B cell (primary cell): Measurements from ENCODE around the gene C1QL1. TPM values are rescaled to one million over a fixed set of nuclear protein-coding genes. Genes with fewer than 3 reads are reported as not detected.

Source experiments
- ATAC-seq: fragments of 200-7000 bp; cut with Tn5 transposase; one replicate; pipeline ENCODE4 v1.10.0; 2021; ENCODE audit warnings: low read depth, mild to moderate bottlenecking, moderate number of reproducible peaks, moderate library complexity
- CTCF ChIA-PET: fragments of 350-600 bp; sonication (Branson Sonifier 250); formaldehyde crosslinking; loops from one replicate; lab custom pipeline; 2021; ENCODE audit warnings: antibody characterized with exemption, inconsistent platforms; lab: Charles Lee
- POLR2A ChIA-PET: fragments of 350-600 bp; sonication (Branson Sonifier 250); formaldehyde crosslinking; loops from one replicate; lab custom pipeline; 2021; ENCODE audit warnings: antibody characterized with exemption; lab: Charles Lee
- DNase-seq: peaks from one replicate; pipeline ENCODE4 v3.0.0; 2013
- H2AFZ ChIP-seq: 2 replicates; pipeline ENCODE4 v1.6.1; 2012; ENCODE audit warnings: mild to moderate bottlenecking, low read depth, low read length; ENCODE audit not compliant: insufficient read depth, poor library complexity, severe bottlenecking
- H3K27ac ChIP-seq, 2 donors: 1 replicate in 1 of 2; 2 replicates in 1 of 2; pipeline ENCODE4 v1.5.1; 2012 to 2013; ENCODE audit warnings: low read length in 2 of 2, mild to moderate bottlenecking in 2 of 2, moderate library complexity in 1 of 2
- H3K27me3 ChIP-seq, 4 experiments: fragments of 200-600 bp in 1 of 4; sonication (generic) in 1 of 4; replicated peaks in 1 of 4; 1 replicate in 2 of 4; 2 replicates in 2 of 4; pipeline versions ENCODE4 v1.6.1 to v1.7.0; 2013 to 2016; ENCODE audit warnings: low read length in 3 of 4, mild to moderate bottlenecking in 2 of 4, mixed read lengths in 1 of 4, moderate library complexity in 1 of 4; ENCODE audit not compliant: insufficient read depth in 4 of 4, control insufficient read depth in 3 of 4; ENCODE audit errors: control extremely low read depth in 1 of 4
- H3K36me3 ChIP-seq, 2 experiments: replicated peaks in 1 of 2; 1 replicate in 1 of 2; 2 replicates in 1 of 2; pipeline versions ENCODE4 v1.6.1 to v1.7.1; 2013; ENCODE audit warnings: low read length in 1 of 2; ENCODE audit not compliant: insufficient read depth in 2 of 2, control insufficient read depth in 1 of 2; ENCODE audit errors: control extremely low read depth in 1 of 2, extremely low read depth in 1 of 2
- H3K4me1 ChIP-seq, 2 donors: fragments of 200-600 bp in 1 of 2; sonication (generic) in 1 of 2; 1 replicate in 1 of 2; 2 replicates in 1 of 2; pipeline versions ENCODE4 v1.5.1 to v1.6.1; 2013 to 2017; ENCODE audit warnings: low read length in 2 of 2; ENCODE audit not compliant: control insufficient read depth in 2 of 2, insufficient read depth in 2 of 2
- H3K4me2 ChIP-seq: replicated peaks from 2 replicates; pipeline ENCODE3; 2012; ENCODE audit warnings: mild to moderate bottlenecking, low read depth, low read length; ENCODE audit not compliant: poor library complexity, severe bottlenecking
- H3K4me3 ChIP-seq, 5 experiments: fragments of 200-600 bp in 1 of 5; sonication (generic) in 1 of 5; 1 replicate in 3 of 5; 2 replicates in 2 of 5; pipeline versions ENCODE4 v1.5.1 to v1.7.0; 2011 to 2016; ENCODE audit warnings: low read length in 4 of 5, mild to moderate bottlenecking in 4 of 5, low read depth in 2 of 5, control low read depth in 1 of 5, moderate library complexity in 1 of 5; ENCODE audit not compliant: insufficient read depth in 1 of 5; ENCODE audit errors: control extremely low read depth in 1 of 5, extremely low read depth in 1 of 5
- H3K79me2 ChIP-seq: fragments of 200-600 bp; sonication (generic); one replicate; pipeline ENCODE4 v1.6.0; 2016; ENCODE audit warnings: low read length; ENCODE audit not compliant: control insufficient read depth, insufficient read depth
- H3K9ac ChIP-seq: fragments of 200-600 bp; sonication (generic); 2 replicates; pipeline ENCODE4 v1.6.1; 2017; ENCODE audit warnings: mild to moderate bottlenecking, low read length, moderate library complexity
- H3K9me3 ChIP-seq, 3 donors: one replicate each; pipeline versions ENCODE4 v1.6.1 to v1.7.1; 2013; ENCODE audit warnings: low read length in 2 of 3; ENCODE audit not compliant: control insufficient read depth in 2 of 3, insufficient read depth in 1 of 3; ENCODE audit errors: control extremely low read depth in 1 of 3
- H4K20me1 ChIP-seq: 2 replicates; pipeline ENCODE4 v1.6.0; 2012; ENCODE audit warnings: mild to moderate bottlenecking, low read length; ENCODE audit not compliant: insufficient read depth, control insufficient read depth, poor library complexity, severe bottlenecking
- H3K27ac Mint-ChIP-seq: one replicate; pipeline ENCODE4 v1.8.0; 2021; ENCODE audit warnings: mixed read lengths
- H3K27me3 Mint-ChIP-seq: one replicate; pipeline ENCODE4 v1.8.0; 2021; ENCODE audit warnings: mixed read lengths
- H3K4me1 Mint-ChIP-seq: one replicate; pipeline ENCODE4 v1.8.0; 2021; ENCODE audit warnings: mixed read lengths
- H3K4me3 Mint-ChIP-seq: one replicate; pipeline ENCODE4 v1.8.0; 2021; ENCODE audit warnings: mixed read lengths
- H3K9me3 Mint-ChIP-seq: one replicate; pipeline ENCODE4 v1.8.0; 2022; ENCODE audit warnings: mixed read lengths; ENCODE audit not compliant: insufficient read depth
- CTCF ChIP-seq: fragments of 200-600 bp; IDR thresholded peaks from one replicate; pipeline ENCODE4 v1.8.0; 2022; ENCODE audit warnings: antibody characterized with exemption, mild to moderate bottlenecking
- EZH2 ChIP-seq: IDR thresholded peaks from 2 replicates; pipeline ENCODE4 v1.6.1; 2012; ENCODE audit warnings: borderline replicate concordance, low read depth, mild to moderate bottlenecking, moderate library complexity, low read length; ENCODE audit not compliant: insufficient read depth, poor library complexity, severe bottlenecking
- WGBS: methylation state at CpG from one replicate; pipeline ENCODE4 v1.1.5; 2013; ENCODE audit warnings: missing lambda C conversion rate; ENCODE audit not compliant: insufficient coverage; 5-methylcytosine and 5-hydroxymethylcytosine counted together
- intact Hi-C: fragments of 100-400 bp; cut with micrococcal nuclease; formaldehyde crosslinking; loops from one replicate; pipeline ENCODE4 v1.10.0; 2022
- polyA plus RNA-seq: library from polyadenylated mRNA; depleted of rRNA; stranded (reverse); fragments of >200 nt; gene quantifications from 2 replicates; pipeline ENCODE4 v1.2.3, GENCODE V29; 2012
- total RNA-seq, 2 donors: library from RNA; stranded (reverse); fragments of 120-200 nt in 1 of 2; gene quantifications; 1 replicate in 1 of 2; 2 replicates in 1 of 2; pipeline versions ENCODE4 v1.2.3 to v1.2.4, GENCODE V29; 2013 to 2022

Gene C1QL1
- total and polyA plus RNA-seq, 2 donors (not counting 1 experiment from before 2014, with no cell fraction given): not detected

GRCh38 chr17:45004388-45004787, 36.3 kb upstream of the C1QL1 start:
- peaks cover 0 to 26% (median 6%) of the 10 kb centered on the region in 4 experiments for H3K27me3 ChIP-seq
- no peak overlapping the region for H3K27ac ChIP-seq
- Mint-ChIP-seq H3K27me3 (peaks cover 35% of the 10 kb centered on the region), H3K4me3 (no peak overlapping the region), H3K9me3 (peaks cover 4% of the 10 kb centered on the region), H3K27ac (no peak overlapping the region), H3K4me1 (no peaks in the 10 kb centered on the region)
- CTCF ChIA-PET: no interaction called here
- H3K79me2 ChIP-seq: no peaks in the 10 kb centered on the region
- H3K4me1 ChIP-seq: no peaks in the 10 kb centered on the region
- intact Hi-C loops: no loop called here
- no peak overlapping the region for H3K4me2 ChIP-seq
- POLR2A ChIA-PET: no interaction called here
- no peak overlapping the region for H2AFZ ChIP-seq
- H3K36me3 ChIP-seq: no peaks in the 10 kb centered on the region
- DNase-seq (no peak), ATAC-seq (no peak)
- TF ChIP-seq EZH2 (no peak), CTCF (no peak)
- peaks cover 0 to 4% (median 3%) of the 10 kb centered on the region in 3 donors for H3K9me3 ChIP-seq
- WGBS: 76% methylated on average over 2 of the region's 3 CpGs
- H4K20me1 ChIP-seq: no peaks in the 10 kb centered on the region
- no peak overlapping the region for H3K9ac ChIP-seq
- no peak overlapping the region for H3K4me3 ChIP-seq

GRCh38 chr17:45003877-45004276, 35.8 kb upstream of the C1QL1 start:
- no peak overlapping the region for H2AFZ ChIP-seq
- ChIA-PET CTCF (no interaction called here), POLR2A (no interaction called here)
- intact Hi-C loops: no loop called here
- no peaks in the 10 kb centered on the region for H3K4me1 Mint-ChIP-seq
- H4K20me1 ChIP-seq: no peaks in the 10 kb centered on the region
- TF ChIP-seq CTCF (no peak), EZH2 (no peak)
- H3K27ac ChIP-seq: no peak overlapping the region
- H3K27me3 ChIP-seq: peaks cover 0 to 23% (median 6%) of the 10 kb centered on the region in 4 experiments
- no peaks in the 10 kb centered on the region for H3K79me2 ChIP-seq
- no peaks in the 10 kb centered on the region for H3K36me3 ChIP-seq
- peaks cover 0 to 6% (median 4%) of the 10 kb centered on the region in 3 donors for H3K9me3 ChIP-seq
- H3K4me3 Mint-ChIP-seq: no peak overlapping the region
- H3K4me2 ChIP-seq: no peak overlapping the region
- no peak overlapping the region for H3K4me3 ChIP-seq
- peaks cover 38% of the 10 kb centered on the region for H3K27me3 Mint-ChIP-seq
- DNase-seq (no peak), ATAC-seq (no peak)
- H3K9me3 Mint-ChIP-seq: peaks cover 9% of the 10 kb centered on the region
- no peak overlapping the region for H3K9ac ChIP-seq
- WGBS: 78% methylated on average over 7 of the region's 8 CpGs
- no peaks in the 10 kb centered on the region for H3K4me1 ChIP-seq
- no peak overlapping the region for H3K27ac Mint-ChIP-seq
